GM18867 (cell line): ENCODE data around the gene CHMP5.
"Not testable (repeated sequence)": the region's sequence is repeated elsewhere in the genome, so short reads cannot be mapped to it uniquely, and the experiment has no call there.

Experiments
- ATAC-seq: cut with Tn5 transposase; IDR thresholded peaks from one replicate; pipeline ENCODE4 v1.9.1; 2021; ENCODE audit warnings: mild to moderate bottlenecking, moderate library complexity; ENCODE audit not compliant: unreplicated experiment

CHMP5 gene

GRCh38 chr9:33310748-33311147, 45.9 kb downstream of the CHMP5 start:
- ATAC-seq: no peak

DNA sequence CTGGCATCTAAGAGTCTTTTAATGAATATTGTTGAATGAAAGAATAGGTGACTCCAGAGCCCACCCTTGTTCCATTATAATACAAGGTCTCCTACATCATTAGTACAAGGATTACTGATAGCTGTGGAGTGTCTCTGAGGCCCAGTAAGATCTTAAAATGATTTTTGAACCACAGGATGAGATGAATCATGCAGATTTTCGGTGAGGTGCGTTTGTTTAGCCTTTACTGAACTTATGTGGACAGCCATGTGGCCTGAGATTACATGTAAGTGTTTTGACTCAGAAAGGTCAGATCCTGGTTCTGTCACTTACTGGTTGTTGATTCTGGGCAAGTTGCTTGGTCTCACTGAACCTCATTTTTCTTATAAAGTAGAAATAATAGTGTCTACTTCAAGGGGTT, 47.1 kb downstream of the CHMP5 start:
- no peak for ATAC-seq

- ATAC-seq: no peak
Observed at GRCh38 chr9:33315371-33315770, 50.5 kb downstream of the CHMP5 start.

DNA sequence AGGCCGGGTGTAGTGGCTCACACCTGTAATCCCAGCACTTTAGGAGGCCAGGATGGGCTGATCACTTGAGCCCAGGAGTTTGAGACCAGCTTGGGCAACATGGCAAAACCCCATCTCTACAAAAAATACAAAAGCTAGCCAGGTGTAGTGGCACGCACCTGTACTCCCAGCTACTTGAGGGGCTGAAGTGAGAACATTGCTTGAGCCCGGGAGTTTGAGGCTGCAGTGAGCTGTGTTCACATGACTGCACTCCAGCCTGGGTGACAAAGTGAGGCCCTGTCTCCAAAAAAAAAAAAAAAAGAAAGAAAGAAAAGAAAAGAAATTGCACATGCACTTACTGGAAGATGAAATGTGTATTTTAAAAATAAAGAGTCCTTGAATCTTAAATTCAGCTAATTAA, 52.3 kb downstream of the CHMP5 start:
- not testable (repeated sequence) for ATAC-seq

DNA sequence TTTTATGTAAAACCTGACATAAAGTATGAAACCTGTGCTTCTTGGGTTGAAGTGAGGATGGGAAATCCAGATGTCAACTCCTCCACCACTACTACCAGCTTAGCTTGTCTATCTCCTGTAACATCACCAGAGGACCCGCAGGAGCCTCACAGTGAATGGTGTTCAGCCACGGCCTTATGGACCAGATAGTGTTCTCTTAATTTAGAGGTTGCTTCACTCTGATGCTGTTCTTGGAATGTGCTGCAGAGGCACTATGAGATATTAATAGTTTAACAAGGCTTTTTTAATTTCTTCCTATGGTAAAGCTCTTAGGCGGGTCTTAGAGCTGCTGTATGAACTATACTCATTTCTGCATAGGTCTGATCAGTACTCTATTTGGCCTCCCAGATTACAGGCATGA, 53.4 kb downstream of the CHMP5 start:
- no peak for ATAC-seq

DNA sequence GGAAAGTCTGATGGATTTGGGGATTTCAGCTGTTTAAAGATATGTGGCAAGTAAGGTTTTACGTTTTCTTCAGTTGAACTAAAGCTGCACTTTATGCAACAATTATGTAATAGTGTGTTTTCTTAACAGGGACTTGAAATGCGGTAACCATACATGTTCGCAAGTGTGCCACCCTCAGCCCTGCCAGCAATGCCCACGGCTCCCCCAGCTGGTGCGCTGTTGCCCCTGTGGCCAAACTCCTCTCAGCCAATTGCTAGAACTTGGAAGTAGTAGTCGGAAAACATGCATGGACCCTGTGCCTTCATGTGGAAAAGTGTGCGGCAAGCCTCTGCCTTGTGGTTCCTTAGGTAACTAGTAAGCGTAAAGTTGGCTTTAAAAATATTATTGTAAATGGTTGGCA, 53.9 kb downstream of the CHMP5 start:
- ATAC-seq: no peak

- no peak for ATAC-seq
Observed at GRCh38 chr9:33320230-33320567, 55.4 kb downstream of the CHMP5 start.

DNA sequence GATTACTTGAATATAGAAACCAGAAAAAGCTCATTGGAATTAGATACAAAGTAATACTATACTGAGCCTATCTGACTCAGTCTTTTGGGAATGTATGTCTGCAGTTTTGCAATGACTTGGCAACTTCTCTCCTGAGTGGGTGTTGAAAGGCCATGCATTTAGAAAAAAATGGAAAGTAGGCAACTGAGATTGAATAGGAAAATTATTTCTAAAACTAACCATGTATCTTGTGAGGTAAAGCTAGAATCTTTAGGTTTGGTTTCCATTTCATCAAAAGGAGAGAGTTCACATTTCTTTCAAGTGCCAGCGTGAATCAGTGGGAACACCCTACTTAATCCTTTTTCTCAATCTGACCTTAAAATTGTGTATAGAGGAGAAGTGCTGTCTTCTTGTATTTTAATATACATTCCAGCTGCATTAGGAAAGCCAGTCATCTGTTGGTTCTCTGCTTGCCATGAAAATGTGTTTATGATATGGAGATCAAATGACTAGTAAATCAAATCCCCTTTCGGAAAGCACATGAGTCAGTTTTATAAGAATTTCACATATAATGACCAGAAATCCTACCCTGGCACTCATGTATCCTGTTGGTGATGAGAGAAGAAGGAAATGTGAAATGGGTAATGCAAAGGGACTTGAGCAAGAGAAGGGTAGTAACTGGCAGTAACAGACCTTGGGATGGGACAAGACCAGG, 55.9 kb downstream of the CHMP5 start:
- ATAC-seq: no peak

- ATAC-seq: no peak
Observed at GRCh38 chr9:33329117-33329563, 64.3 kb downstream of the CHMP5 start.

DNA sequence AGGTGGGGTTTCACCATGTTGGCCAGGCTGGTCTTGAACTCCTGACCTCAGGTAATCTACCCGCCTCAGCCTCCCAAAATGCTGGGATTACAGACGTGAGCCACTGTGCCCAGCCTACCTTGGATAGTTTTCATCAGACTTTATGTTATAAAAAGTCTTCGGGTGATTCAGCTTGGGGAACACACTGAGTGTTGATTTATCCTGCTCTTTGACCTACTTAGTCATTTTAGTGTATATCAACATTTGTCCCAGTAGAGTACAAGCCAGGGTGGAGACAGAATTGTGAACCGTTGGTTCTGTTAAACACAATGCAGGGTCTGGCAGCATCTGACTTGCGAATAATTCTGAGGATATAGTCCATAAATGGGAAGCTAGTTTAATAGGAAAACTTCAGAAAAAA, 65.1 kb downstream of the CHMP5 start:
- ATAC-seq: no peak

GRCh38 chr9:33331377-33331891, 66.6 kb downstream of the CHMP5 start:
- no peak for ATAC-seq
